ENCODE results near the gene CNGB1. TPM values are rescaled to one million over a fixed set of nuclear protein-coding genes. Genes with fewer than 3 reads are reported as not detected.
"Not testable (repeated sequence)": the region's sequence is repeated elsewhere in the genome, so short reads cannot be mapped to it uniquely, and the experiment has no call there.

CNGB1 gene
- polyA plus RNA-seq, 2 of the 4 experiments (the other 2 are of a cell fraction): 0.23 to 0.39 TPM

DNA sequence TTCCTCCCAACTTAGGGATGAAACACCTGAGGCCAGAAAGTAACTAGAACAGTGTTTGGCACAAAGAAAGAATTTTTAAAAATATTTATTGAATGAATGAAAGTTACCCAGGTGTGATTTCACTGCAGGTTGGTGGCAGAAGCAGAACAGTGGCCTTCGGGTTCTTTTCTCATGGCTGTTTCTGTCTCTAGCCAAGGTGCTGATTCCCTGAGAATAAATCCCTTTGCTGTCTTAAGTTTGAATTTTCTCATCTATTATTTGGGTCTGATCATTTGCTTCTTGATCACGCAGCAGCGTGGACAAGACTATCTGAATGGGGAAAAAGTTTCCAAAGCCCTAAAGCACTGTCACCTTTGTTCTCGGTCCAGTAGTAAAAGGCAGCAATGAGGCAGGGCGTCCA is 95.6 kb downstream of the CNGB1 start:
- POLR2A ChIA-PET: no interaction called here
- H3K9me3 ChIP-seq: no peaks in the 10 kb centered on the region
- CTCF ChIA-PET: no interaction called here
- FAIRE-seq (no peak), DNase-seq (ENCODE audit: low read depth in 1 of 2, low spot score in 1 of 2) (no peak), ATAC-seq (no peak)
- TF ChIP-seq ZSCAN20 (CRISPR knock-in tag; IDR thresholded peaks at IDR 0.05): no peak
- TF ChIP-seq FOSB (CRISPR knock-in tag; IDR thresholded peaks at IDR 0.05): no peak
- TF ChIP-seq EP300 (IDR thresholded peaks at IDR 0.05): no peak
- no peak for TF ChIP-seq NR3C1 (IDR thresholded peaks at IDR 0.05)
- TF ChIP-seq POLR2AphosphoS2 (conservative IDR thresholded peaks at IDR 0.05; ENCODE audit: low read length): no peak
- TF ChIP-seq, protein P1, sequence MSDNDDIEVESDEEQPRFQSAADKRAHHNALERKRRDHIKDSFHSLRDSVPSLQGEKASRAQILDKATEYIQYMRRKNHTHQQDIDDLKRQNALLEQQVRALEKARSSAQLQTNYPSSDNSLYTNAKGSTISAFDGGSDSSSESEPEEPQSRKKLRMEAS (IDR thresholded peaks at IDR 0.05): no peak
- TF ChIP-seq CHD2 (IDR thresholded peaks at IDR 0.05; ENCODE audit: low read length, partially characterized antibody): no peak
- no peak for TF ChIP-seq NFE2L2 (conservative IDR thresholded peaks at IDR 0.05; ENCODE audit: low read length)
- TF ChIP-seq, protein P2, sequence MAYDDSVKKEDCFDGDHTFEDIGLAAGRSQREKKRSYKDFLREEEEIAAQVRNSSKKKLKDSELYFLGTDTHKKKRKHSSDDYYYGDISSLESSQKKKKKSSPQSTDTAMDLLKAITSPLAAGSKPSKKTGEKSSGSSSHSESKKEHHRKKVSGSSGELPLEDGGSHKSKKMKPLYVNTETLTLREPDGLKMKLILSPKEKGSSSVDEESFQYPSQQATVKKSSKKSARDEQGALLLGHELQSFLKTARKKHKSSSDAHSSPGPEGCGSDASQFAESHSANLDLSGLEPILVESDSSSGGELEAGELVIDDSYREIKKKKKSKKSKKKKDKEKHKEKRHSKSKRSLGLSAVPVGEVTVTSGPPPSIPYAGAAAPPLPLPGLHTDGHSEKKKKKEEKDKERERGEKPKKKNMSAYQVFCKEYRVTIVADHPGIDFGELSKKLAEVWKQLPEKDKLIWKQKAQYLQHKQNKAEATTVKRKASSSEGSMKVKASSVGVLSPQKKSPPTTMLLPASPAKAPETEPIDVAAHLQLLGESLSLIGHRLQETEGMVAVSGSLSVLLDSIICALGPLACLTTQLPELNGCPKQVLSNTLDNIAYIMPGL (CRISPR knock-in tag; IDR thresholded peaks at IDR 0.05; ENCODE audit: borderline replicate concordance): no peak
- peaks cover 35% of the 10 kb centered on the region for H3K4me1 ChIP-seq
- H3K4me3 ChIP-seq: no peak overlapping the region
- no peak overlapping the region for H3K4me2 ChIP-seq
- WGBS (ENCODE audit: missing lambda C conversion rate): 86% methylated on average over 5 of the region's 5 CpGs
- peak overlapping the region; percentile 20 to 95; a peak in 4 of 6 replicates for H3K27ac ChIP-seq

DNA sequence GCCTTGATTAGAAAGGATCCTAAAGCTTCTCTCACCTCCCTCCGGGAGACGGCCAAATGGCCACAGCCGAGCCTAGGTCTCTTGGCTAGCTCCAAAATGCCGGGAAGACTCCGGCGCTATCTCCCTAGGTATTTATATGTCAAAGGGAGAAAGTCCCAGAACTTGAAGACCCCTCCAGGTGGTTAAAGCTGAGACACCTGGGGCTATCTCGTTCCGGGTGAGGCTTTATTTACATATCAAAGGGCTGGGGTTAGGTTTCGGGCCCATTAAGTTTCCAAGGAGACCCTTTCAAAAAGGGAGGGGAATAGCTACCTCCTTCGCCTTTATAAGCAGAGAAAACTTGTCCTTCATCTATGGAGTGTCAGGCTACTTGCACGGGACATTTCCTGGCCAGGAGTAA is 97.7 kb downstream of the CNGB1 start:
- no peak for TF ChIP-seq KDM1A (IDR thresholded peaks at IDR 0.05; ENCODE audit: low read depth)
- no peak for TF ChIP-seq ESRRA (IDR thresholded peaks at IDR 0.05; ENCODE audit: borderline replicate concordance, low read length)
- TF ChIP-seq EP300 (IDR thresholded peaks at IDR 0.05): no peak
- no peak for TF ChIP-seq POLR2A (IDR thresholded peaks at IDR 0.05; ENCODE audit: low read length)
- TF ChIP-seq FOXS1 (CRISPR knock-in tag; IDR thresholded peaks at IDR 0.05): no peak
- TF ChIP-seq HOXB13 (CRISPR knock-in tag; IDR thresholded peaks at IDR 0.05; ENCODE audit: low read depth): no peak
- TF ChIP-seq JUNB (IDR thresholded peaks at IDR 0.05): no peak
- TF ChIP-seq NFE2L2 (conservative IDR thresholded peaks at IDR 0.05; ENCODE audit: low read length): no peak
- TF ChIP-seq BHLHE40 (IDR thresholded peaks at IDR 0.05; ENCODE audit: low read depth, low read length): no peak
- TF ChIP-seq POLR2AphosphoS2 (conservative IDR thresholded peaks at IDR 0.05; ENCODE audit: low read length): no peak
- TF ChIP-seq JUN (IDR thresholded peaks at IDR 0.05): no peak
- TF ChIP-seq RCOR1 (IDR thresholded peaks at IDR 0.05; ENCODE audit: low read depth, low read length): no peak
- no peak for TF ChIP-seq FOSL2 (IDR thresholded peaks at IDR 0.05)
- no peak for TF ChIP-seq FOSL2 (CRISPR knock-in tag; IDR thresholded peaks at IDR 0.05)
- no peak for TF ChIP-seq RARB (CRISPR knock-in tag; IDR thresholded peaks at IDR 0.05)
- no peak for TF ChIP-seq EHMT2 (IDR thresholded peaks at IDR 0.05; ENCODE audit: low read depth)
- no peak for TF ChIP-seq MAZ (IDR thresholded peaks at IDR 0.05; ENCODE audit: borderline replicate concordance, low read depth, low read length)
- no peak for TF ChIP-seq EHF (CRISPR knock-in tag; IDR thresholded peaks at IDR 0.05)
- TF ChIP-seq ZFP36 (IDR thresholded peaks at IDR 0.05; ENCODE audit: borderline replicate concordance, partially characterized antibody): no peak
- no peak for TF ChIP-seq MAFK (IDR thresholded peaks at IDR 0.05; ENCODE audit: partially characterized antibody)
- no peak for TF ChIP-seq SREBF2 (IDR thresholded peaks at IDR 0.05)
- no peak for ATAC-seq
- 95% methylated on average over 11 of the region's 11 CpGs for WGBS (ENCODE audit: missing lambda C conversion rate)
- Histone ChIP-seq H3K27ac (peak overlapping the region; percentile 87 to 95; a peak in 5 of 6 replicates), H3K4me2 (no peak overlapping the region), H3K4me3 (no peak overlapping the region), H3K9me3 (no peaks in the 10 kb centered on the region), H3K4me1 (peaks cover 34% of the 10 kb centered on the region)
- CTCF ChIA-PET: interaction anchor here (0.9 to 1.3 kb wide), 3 partner anchors 10 to 19 kb away, joined by 3 to 7 read pairs (median 5); no protein-coding TSS in a partner anchor
- DNase-seq (ENCODE audit: low read depth in 1 of 2, low spot score in 1 of 2): no peak
- FAIRE-seq: no peak
- POLR2A ChIA-PET: no interaction called here

DNA sequence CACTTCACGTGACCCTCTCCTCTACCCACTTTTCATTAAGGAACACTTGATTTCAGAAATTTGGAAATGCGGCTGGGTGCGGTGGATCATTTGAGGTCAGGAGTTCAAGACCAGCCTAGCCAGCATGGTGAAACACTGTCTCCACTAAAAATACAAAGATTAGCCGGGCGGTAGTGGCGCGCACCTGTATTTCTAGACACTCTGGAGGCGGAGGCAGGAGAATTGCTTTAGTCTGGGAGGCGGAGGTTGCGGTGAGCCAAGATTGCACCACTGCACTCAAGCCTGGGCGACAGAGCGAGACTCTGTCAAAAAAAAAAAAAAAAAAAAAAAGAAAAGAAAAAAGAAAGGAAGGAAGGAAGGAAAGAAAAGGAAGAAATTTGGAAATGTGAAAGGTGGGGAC is 98.2 kb downstream of the CNGB1 start:
- H3K4me2 ChIP-seq; H3K9me3 ChIP-seq; FAIRE-seq; H3K4me3 ChIP-seq; ATAC-seq; DNase-seq (ENCODE audit: low read depth in 1 of 2, low spot score in 1 of 2); POLR2A ChIA-PET: not testable (repeated sequence)
- CTCF ChIA-PET: interaction anchor here (0.9 to 1.3 kb wide), 4 partner anchors 11 to 26 kb away, joined by 3 to 7 read pairs (median 4); no protein-coding TSS in a partner anchor
- Histone ChIP-seq H3K4me1 (peaks cover 34% of the 10 kb centered on the region), H3K27ac (peak overlapping the region; percentile 87 to 95)
- 95% methylated on average over 12 of the region's 12 CpGs for WGBS (ENCODE audit: missing lambda C conversion rate)
